GM21723 (cell line): ENCODE measurements around the gene CRYZ.

Source experiments
- ATAC-seq: cut with Tn5 transposase; IDR thresholded peaks from one replicate; pipeline ENCODE4 v1.9.1; 2021; ENCODE audit warnings: mild to moderate bottlenecking, moderate library complexity; ENCODE audit not compliant: unreplicated experiment

CRYZ gene

GRCh38 chr1:74731399-74732052, 1.3 kb downstream of the CRYZ start:
- no peak for ATAC-seq

- ATAC-seq: no peak
Observed at GRCh38 chr1:74729741-74730478, 2.9 kb downstream of the CRYZ start.

- ATAC-seq: no peak
Observed at GRCh38 chr1:74728736-74729135, 4.1 kb downstream of the CRYZ start.

- no peak for ATAC-seq
Observed at GRCh38 chr1:74726063-74726462, 6.8 kb downstream of the CRYZ start.

GRCh38 chr1:74717626-74718025, 15.2 kb downstream of the CRYZ start:
- ATAC-seq: no peak

GRCh38 chr1:74716822-74717221, 16.0 kb downstream of the CRYZ start:
- ATAC-seq: no peak

- ATAC-seq: no peak
Observed at GRCh38 chr1:74715806-74716205, 17.0 kb downstream of the CRYZ start.

- peak; percentile 27 for ATAC-seq
Observed at GRCh38 chr1:74715236-74715502, 17.7 kb downstream of the CRYZ start.

GRCh38 chr1:74714429-74715235, 18.2 kb downstream of the CRYZ start:
- peak; percentile 89 for ATAC-seq

GRCh38 chr1:74713849-74714248, 19.0 kb downstream of the CRYZ start:
- peak; percentile 34 for ATAC-seq

- ATAC-seq: no peak
Observed at GRCh38 chr1:74712881-74713280, 20.0 kb downstream of the CRYZ start.

- no peak for ATAC-seq
Observed at GRCh38 chr1:74703386-74704182, 29.3 kb downstream of the CRYZ start.

- no peak for ATAC-seq
Observed at GRCh38 chr1:74699331-74699730, 33.5 kb downstream of the CRYZ start.

- ATAC-seq: no peak
Observed at GRCh38 chr1:74697832-74698231, 35.0 kb downstream of the CRYZ start.

- no peak for ATAC-seq
Observed at GRCh38 chr1:74693473-74693872, 39.4 kb downstream of the CRYZ start.

GRCh38 chr1:74690909-74691308, 41.9 kb downstream of the CRYZ start:
- no peak for ATAC-seq

- peak; percentile 14 for ATAC-seq
Observed at GRCh38 chr1:74690364-74690696, 42.5 kb downstream of the CRYZ start.

GRCh38 chr1:74689621-74690363, 43.1 kb downstream of the CRYZ start:
- ATAC-seq: peak; percentile 87

GRCh38 chr1:74686928-74687327, 45.9 kb downstream of the CRYZ start:
- ATAC-seq: no peak

- ATAC-seq: no peak
Observed at GRCh38 chr1:74684301-74684700, 48.5 kb downstream of the CRYZ start.

GRCh38 chr1:74683656-74684055, 49.2 kb downstream of the CRYZ start:
- no peak for ATAC-seq
